ENCODE measurements around the gene CCNQ.

GRCh38 chrX:153544727-153545126, 54.2 kb downstream of the CCNQ start:
- TF ChIP-seq CTCF (IDR thresholded peaks at IDR 0.05) (no peak), POLR2A (IDR thresholded peaks at IDR 0.05) (no peak)

All from testis (tissue), 2 donors.